Prostate gland (tissue), 1 donor: ENCODE measurements around the gene HSPBP1.

Experiments
- POLR2A ChIP-seq: fragments of 450-650 bp; IDR thresholded peaks from one replicate; pipeline ENCODE4 v1.6.1; 2016; ENCODE audit warnings: antibody characterized with exemption, mild to moderate bottlenecking
- POLR2AphosphoS5 ChIP-seq: sonication (generic); formaldehyde crosslinking; IDR thresholded peaks from one replicate; pipeline ENCODE4 v1.6.1; 2017; ENCODE audit warnings: antibody characterized with exemption

- TF ChIP-seq POLR2AphosphoS5 (no peak), POLR2A (no peak)
Measured at GRCh38 chr19:55304980-55305379, 25.1 kb upstream of the HSPBP1 start.
